ENCODE data around the gene CITED4.

Gene CITED4

DNA sequence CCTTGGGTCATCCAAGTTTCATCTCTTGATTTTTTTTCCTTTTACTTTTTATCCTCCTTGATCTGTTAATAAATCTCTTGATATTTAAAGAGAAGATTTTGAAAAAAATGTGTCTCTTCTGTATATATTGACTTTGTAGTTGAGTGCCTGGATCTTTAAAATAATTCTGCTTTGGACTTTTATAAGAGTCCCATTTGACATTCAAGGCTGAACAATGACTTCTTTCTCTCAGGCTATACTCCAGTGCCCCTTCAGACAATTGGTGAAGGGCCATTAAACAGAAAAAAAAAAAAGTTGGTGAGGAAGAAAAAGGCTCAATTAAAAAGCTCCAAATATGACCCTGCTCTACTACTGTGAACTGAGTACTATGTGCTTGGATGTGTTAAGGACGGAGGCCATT, 40.9 kb upstream of the CITED4 start:
- DNase-seq (ENCODE audit: low spot score) = no peak
- H3K27ac ChIP-seq = no peak overlapping the region
- TF ChIP-seq, protein P1, sequence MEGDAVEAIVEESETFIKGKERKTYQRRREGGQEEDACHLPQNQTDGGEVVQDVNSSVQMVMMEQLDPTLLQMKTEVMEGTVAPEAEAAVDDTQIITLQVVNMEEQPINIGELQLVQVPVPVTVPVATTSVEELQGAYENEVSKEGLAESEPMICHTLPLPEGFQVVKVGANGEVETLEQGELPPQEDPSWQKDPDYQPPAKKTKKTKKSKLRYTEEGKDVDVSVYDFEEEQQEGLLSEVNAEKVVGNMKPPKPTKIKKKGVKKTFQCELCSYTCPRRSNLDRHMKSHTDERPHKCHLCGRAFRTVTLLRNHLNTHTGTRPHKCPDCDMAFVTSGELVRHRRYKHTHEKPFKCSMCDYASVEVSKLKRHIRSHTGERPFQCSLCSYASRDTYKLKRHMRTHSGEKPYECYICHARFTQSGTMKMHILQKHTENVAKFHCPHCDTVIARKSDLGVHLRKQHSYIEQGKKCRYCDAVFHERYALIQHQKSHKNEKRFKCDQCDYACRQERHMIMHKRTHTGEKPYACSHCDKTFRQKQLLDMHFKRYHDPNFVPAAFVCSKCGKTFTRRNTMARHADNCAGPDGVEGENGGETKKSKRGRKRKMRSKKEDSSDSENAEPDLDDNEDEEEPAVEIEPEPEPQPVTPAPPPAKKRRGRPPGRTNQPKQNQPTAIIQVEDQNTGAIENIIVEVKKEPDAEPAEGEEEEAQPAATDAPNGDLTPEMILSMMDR (IDR thresholded peaks at IDR 0.05) = no peak
- H3K4me3 ChIP-seq = no peak overlapping the region

DNA sequence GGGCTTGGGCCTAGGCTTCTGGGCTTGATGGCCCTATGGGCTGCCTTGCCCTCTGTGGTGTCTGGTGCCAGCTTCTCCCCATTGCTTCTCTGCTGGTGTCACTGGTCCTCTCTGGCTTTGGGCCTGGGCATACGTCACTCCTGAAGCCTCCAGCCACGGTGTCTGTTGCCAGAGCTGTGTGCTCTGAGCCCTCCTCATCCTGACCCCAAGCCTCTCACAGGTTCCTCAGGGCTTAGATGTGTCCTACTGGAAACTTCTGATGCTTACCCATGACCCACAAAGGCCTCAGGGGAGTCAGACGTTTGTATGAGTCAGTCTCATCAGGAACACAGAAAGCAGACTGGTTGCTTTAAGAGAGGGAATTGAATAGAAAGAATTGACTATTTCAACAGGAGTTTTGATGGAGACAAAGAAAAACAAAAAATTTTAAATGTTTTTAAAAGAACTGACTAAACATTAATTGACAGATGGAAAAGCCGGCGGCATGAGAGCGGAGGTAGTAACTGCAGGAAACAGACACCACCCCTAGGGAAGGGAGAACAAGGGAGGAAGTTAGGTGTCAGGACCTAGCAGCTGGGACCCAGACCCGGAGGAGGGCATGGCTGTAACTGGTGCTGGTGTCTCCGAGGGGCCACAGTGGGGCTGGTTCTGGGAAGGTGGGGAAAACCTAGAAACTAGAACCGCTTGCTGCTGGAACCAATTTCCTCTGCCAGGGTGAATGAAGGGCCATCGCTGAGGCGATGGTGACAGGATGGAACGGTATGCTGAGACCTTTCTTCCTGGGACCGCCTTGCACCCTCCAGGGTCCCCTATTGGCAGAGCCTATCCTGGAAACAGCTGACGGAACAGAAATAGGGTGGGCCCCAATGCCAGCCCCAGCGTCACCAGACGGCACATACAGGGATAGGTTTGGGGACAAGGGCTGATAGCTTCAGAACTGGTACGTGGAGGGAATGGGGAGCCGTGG, 40.0 kb upstream of the CITED4 start:
- Histone ChIP-seq H3K4me3 (no peak overlapping the region), H3K27ac (peak overlapping the region; percentile 9 to 52)
- no peak for DNase-seq (ENCODE audit: low spot score)
- TF ChIP-seq, protein P1 (IDR thresholded peaks at IDR 0.05) = no peak

DNA sequence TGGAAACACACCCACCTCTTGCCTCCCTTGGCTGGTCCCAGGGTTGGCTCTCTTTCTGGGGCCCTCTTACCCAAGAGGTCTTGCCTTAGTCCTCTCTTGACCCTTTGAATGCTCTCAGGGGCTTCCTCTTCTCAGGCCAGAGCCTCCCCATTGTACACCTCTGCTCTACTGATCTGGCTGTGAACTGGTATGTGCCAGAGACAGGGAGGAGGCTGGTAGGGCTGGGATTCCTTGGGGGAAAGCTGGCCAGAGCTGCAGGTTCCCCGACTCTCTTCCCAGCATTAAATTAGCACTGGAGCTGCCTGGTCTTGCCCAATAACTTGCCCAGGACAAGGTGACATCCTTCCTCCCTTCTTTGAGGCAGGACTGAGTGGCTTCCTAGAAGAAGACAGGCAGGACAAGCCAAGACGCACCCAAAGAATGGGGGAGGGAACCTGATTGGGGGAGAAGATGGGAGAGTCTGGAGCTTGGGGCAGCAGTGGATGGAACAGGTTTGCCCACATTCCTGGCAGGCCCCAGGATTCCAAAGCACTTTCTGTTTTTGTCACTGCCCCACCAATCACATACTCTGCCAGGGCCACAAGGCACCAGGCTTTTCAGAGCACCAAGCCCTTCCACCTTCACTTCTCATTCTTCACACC, 37.2 kb upstream of the CITED4 start:
- TF ChIP-seq, protein P1 (IDR thresholded peaks at IDR 0.05) = no peak
- Histone ChIP-seq H3K4me3 (no peak overlapping the region), H3K27ac (no peak overlapping the region)
- DNase-seq (ENCODE audit: low spot score) = no peak

DNA sequence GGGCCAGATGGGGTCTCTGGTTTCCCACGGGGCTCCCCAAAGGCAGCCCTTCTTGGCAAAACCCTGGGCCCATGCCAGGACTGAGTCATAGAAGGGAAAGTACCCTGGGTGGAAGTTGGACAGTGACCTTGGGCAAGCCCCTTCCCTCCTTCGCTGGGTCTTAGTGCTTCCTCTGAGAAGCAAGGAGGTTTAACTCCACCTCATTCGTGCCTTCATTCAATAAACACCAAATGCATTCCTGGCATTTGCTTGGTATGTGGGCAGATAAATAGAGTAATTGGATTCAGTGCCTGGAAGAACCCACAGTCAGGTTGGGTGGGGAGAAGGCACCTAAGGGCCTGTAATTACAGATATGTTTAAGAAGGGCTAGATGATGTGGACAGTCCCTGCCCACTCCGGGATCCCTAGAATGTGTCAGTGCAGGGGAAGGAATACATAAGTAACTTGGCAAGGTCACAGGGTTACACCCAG, 36.3 kb upstream of the CITED4 start:
- Histone ChIP-seq H3K27ac (peak overlapping the region in 1 of 2 donors; percentile 9), H3K4me3 (no peak overlapping the region)
- DNase-seq (ENCODE audit: low spot score) = no peak
- TF ChIP-seq, protein P1 (IDR thresholded peaks at IDR 0.05) = no peak

DNA sequence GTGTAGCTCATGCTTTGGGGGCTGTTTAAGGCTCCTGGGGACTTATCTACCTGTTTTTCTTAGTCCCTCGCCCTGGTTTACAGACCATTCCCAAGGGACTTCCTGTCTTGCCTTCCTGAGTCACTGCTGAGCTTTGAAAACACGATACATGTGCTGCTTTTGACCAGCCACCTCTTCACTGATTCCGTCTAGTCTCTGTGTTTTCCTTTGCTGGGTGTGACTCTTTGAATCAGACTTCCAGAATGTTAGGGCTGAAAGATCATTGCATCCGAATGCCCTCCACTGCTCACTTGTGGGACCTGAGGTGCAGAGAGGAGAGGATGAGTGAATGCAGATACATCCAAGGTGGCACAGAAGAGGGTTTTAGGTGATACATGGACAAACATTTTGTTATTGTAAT, 35.4 kb upstream of the CITED4 start:
- H3K4me3 ChIP-seq = no peak overlapping the region
- H3K27ac ChIP-seq = peak overlapping the region in 1 of 2 donors; percentile 5
- TF ChIP-seq, protein P1 (IDR thresholded peaks at IDR 0.05) = no peak
- no peak for DNase-seq (ENCODE audit: low spot score)

DNA sequence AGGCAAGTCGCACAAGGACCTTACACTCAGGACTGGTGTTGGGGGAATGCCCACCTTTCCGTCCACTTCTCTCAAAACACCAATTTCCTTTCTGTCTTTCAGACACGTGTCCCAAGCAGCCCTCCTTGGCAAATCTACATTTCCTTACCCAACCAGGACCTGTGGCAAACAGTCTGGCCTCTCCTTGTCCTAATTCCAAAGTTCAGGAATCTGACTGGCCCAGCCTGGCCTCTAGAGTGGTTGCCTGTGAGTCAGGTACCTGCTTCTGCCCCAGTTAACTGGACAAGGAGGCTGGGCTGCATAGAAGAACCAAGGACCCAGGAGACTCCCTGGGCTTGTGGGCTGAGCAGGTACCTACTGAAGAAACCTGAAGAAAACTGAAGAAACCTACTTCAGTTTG, 34.3 kb upstream of the CITED4 start:
- H3K4me3 ChIP-seq = no peak overlapping the region
- H3K27ac ChIP-seq = no peak overlapping the region
- TF ChIP-seq, protein P1 (IDR thresholded peaks at IDR 0.05) = no peak
- no peak for DNase-seq (ENCODE audit: low spot score)
